ENCODE measurements around the gene VPS35L. TPM values are rescaled to one million over a fixed set of nuclear protein-coding genes. Genes with fewer than 3 reads are reported as not detected.
"Not testable (repeated sequence)": the region's sequence is repeated elsewhere in the genome, so short reads cannot be mapped to it uniquely, and the experiment has no call there.

VPS35L gene
- total and polyA plus RNA-seq, 8 donors: 15.2 to 205 (median 29.7) TPM

- TF ChIP-seq CTCF (IDR thresholded peaks at IDR 0.05): peak in 1 of 7 experiments; percentile 8
- no peak for TF ChIP-seq POLR2AphosphoS5 (IDR thresholded peaks at IDR 0.05)
- H3K27me3 ChIP-seq: no peaks in the 10 kb centered on the region
- intact Hi-C loops (cut with DNase I; ENCODE audit: low total_unique reads): no loop called here
- H3K4me1 ChIP-seq: no peaks in the 10 kb centered on the region
- WGBS, 5 donors: 91 to 100% (median 95%) methylated on average over 1 of the region's 1 CpG
- no peak for DNase-seq
- H3K9me3 ChIP-seq: no peaks in the 10 kb centered on the region
- no peak overlapping the region for H3K27ac ChIP-seq
- no peak overlapping the region for H3K4me3 ChIP-seq
- peaks cover 0 to 72% (median 62%) of the 10 kb centered on the region in 4 donors for H3K36me3 ChIP-seq
These were observed 104.1 kb downstream of the VPS35L start for GRCh38 chr16:19659554-19659953.

- WGBS, 5 donors: 81 to 100% (median 85%) methylated on average over 1 of the region's 1 CpG
- no peaks in the 10 kb centered on the region for H3K9me3 ChIP-seq
- intact Hi-C loops (cut with DNase I; ENCODE audit: low total_unique reads): no loop called here
- no peaks in the 10 kb centered on the region for H3K27me3 ChIP-seq
- H3K27ac ChIP-seq: no peak overlapping the region
- H3K36me3 ChIP-seq: peaks cover 0 to 65% (median 54%) of the 10 kb centered on the region in 4 donors
- no peaks in the 10 kb centered on the region for H3K4me1 ChIP-seq
- no peak for TF ChIP-seq POLR2AphosphoS5 (IDR thresholded peaks at IDR 0.05)
- no peak for TF ChIP-seq CTCF (IDR thresholded peaks at IDR 0.05)
- TF ChIP-seq POLR2A (IDR thresholded peaks at IDR 0.05): no peak
- TF ChIP-seq EP300 (IDR thresholded peaks at IDR 0.05): no peak
- DNase-seq: no peak
- no peak overlapping the region for H3K4me3 ChIP-seq
These were observed 104.9 kb downstream of the VPS35L start for GRCh38 chr16:19660432-19660831.

- H3K36me3 ChIP-seq: peaks cover 0 to 54% (median 37%) of the 10 kb centered on the region in 4 donors
- H3K4me1 ChIP-seq: peaks cover 0 to 11% (median 4%) of the 10 kb centered on the region in 4 donors
- DNase-seq: no peak
- H3K9me3 ChIP-seq: no peaks in the 10 kb centered on the region
- H3K4me3 ChIP-seq: no peak overlapping the region
- 86 to 91% (median 89%) methylated on average over 7 of the region's 7 CpGs for WGBS, 5 donors
- no peaks in the 10 kb centered on the region for H3K27me3 ChIP-seq
- intact Hi-C loops (cut with DNase I; ENCODE audit: low total_unique reads): no loop called here
- no peak overlapping the region for H3K27ac ChIP-seq
- TF ChIP-seq POLR2AphosphoS5 (IDR thresholded peaks at IDR 0.05): no peak
- no peak for TF ChIP-seq CTCF (IDR thresholded peaks at IDR 0.05)
- TF ChIP-seq POLR2A (IDR thresholded peaks at IDR 0.05): no peak
- no peak for TF ChIP-seq EP300 (IDR thresholded peaks at IDR 0.05)
These were observed 106.8 kb downstream of the VPS35L start for GRCh38 chr16:19662351-19662750.

- WGBS, 5 donors: 90 to 99% (median 97%) methylated on average over 6 of the region's 6 CpGs
- Histone ChIP-seq H3K36me3 (peaks cover 3 to 50% (median 35%) of the 10 kb centered on the region in 4 donors), H3K4me1 (peaks cover 0 to 11% (median 4%) of the 10 kb centered on the region in 4 donors), H3K4me3 (no peak overlapping the region), H3K9me3 (no peaks in the 10 kb centered on the region), H3K27me3 (no peaks in the 10 kb centered on the region), H3K27ac (no peak overlapping the region)
- no peak for DNase-seq
- intact Hi-C loops (cut with DNase I; ENCODE audit: low total_unique reads): no loop called here
- no peak for TF ChIP-seq EP300 (IDR thresholded peaks at IDR 0.05)
- no peak for TF ChIP-seq POLR2AphosphoS5 (IDR thresholded peaks at IDR 0.05)
These were observed 108.7 kb downstream of the VPS35L start for GRCh38 chr16:19664166-19664565.

- peaks cover 14 to 56% (median 42%) of the 10 kb centered on the region in 4 donors for H3K36me3 ChIP-seq
- H3K27me3 ChIP-seq; DNase-seq; H3K27ac ChIP-seq; intact Hi-C loops (cut with DNase I; ENCODE audit: low total_unique reads); H3K9me3 ChIP-seq; H3K4me3 ChIP-seq: not testable (repeated sequence)
- peaks cover 0 to 11% (median 4%) of the 10 kb centered on the region in 4 donors for H3K4me1 ChIP-seq
- WGBS, 5 donors: 92 to 96% (median 94%) methylated on average over 3 of the region's 3 CpGs
These were observed 109.8 kb downstream of the VPS35L start for GRCh38 chr16:19665313-19665712.

All from stomach (tissue), 9 donors.